ENCODE results near the gene RBM11.

- no peak for TF ChIP-seq POLR2AphosphoS5 (IDR thresholded peaks at IDR 0.05; ENCODE audit: insufficient read depth in 1 of 2, low read depth in 1 of 2)
- TF ChIP-seq, protein P1, sequence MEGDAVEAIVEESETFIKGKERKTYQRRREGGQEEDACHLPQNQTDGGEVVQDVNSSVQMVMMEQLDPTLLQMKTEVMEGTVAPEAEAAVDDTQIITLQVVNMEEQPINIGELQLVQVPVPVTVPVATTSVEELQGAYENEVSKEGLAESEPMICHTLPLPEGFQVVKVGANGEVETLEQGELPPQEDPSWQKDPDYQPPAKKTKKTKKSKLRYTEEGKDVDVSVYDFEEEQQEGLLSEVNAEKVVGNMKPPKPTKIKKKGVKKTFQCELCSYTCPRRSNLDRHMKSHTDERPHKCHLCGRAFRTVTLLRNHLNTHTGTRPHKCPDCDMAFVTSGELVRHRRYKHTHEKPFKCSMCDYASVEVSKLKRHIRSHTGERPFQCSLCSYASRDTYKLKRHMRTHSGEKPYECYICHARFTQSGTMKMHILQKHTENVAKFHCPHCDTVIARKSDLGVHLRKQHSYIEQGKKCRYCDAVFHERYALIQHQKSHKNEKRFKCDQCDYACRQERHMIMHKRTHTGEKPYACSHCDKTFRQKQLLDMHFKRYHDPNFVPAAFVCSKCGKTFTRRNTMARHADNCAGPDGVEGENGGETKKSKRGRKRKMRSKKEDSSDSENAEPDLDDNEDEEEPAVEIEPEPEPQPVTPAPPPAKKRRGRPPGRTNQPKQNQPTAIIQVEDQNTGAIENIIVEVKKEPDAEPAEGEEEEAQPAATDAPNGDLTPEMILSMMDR (IDR thresholded peaks at IDR 0.05), result no peak
Observed at GRCh38 chr21:14275702-14276205, 59.8 kb downstream of the RBM11 start.
